ENCODE results near the gene HIVEP3. TPM values are rescaled to one million over a fixed set of nuclear protein-coding genes. Genes with fewer than 3 reads are reported as not detected.

HIVEP3 gene
- total and polyA plus RNA-seq, 3 donors from 2014 or later: 4.8 to 7.3 (median 7.2) TPM

DNA sequence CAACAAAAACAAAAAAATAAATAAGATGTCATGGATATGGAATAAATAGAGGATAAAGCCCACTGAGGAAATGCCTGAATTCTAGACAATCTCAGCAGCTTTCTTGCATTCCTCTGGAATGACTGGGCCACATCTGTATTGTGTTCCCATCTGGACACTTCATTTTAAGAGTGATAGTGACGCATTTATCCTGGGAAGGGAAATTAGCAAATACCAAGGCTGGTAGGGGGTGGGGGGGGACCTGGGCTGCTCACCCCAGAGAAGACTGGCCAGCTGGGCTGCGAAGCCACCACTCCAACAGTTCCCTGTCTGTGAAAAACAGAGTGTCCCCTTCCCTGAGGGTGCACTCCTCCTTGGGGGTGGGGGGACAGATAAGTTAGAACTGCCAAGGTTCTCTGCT, 106.3 kb downstream of the HIVEP3 start:
- Histone ChIP-seq H3K4me3 (no peak overlapping the region), H3K9me3 (no peaks in the 10 kb centered on the region), H3K36me3 (ENCODE audit: low read depth, missing control alignments) (no peaks in the 10 kb centered on the region), H3K4me1 (no peaks in the 10 kb centered on the region), H3K27ac (no peak overlapping the region), H3K27me3 (no peaks in the 10 kb centered on the region)
- 90 to 100% methylated on average over 2 of the region's 2 CpGs for WGBS, 2 donors
- intact Hi-C loops (cut with DNase I; ENCODE audit: low total_unique reads): no loop called here
- DNase-seq: no peak
- TF ChIP-seq, protein P1, sequence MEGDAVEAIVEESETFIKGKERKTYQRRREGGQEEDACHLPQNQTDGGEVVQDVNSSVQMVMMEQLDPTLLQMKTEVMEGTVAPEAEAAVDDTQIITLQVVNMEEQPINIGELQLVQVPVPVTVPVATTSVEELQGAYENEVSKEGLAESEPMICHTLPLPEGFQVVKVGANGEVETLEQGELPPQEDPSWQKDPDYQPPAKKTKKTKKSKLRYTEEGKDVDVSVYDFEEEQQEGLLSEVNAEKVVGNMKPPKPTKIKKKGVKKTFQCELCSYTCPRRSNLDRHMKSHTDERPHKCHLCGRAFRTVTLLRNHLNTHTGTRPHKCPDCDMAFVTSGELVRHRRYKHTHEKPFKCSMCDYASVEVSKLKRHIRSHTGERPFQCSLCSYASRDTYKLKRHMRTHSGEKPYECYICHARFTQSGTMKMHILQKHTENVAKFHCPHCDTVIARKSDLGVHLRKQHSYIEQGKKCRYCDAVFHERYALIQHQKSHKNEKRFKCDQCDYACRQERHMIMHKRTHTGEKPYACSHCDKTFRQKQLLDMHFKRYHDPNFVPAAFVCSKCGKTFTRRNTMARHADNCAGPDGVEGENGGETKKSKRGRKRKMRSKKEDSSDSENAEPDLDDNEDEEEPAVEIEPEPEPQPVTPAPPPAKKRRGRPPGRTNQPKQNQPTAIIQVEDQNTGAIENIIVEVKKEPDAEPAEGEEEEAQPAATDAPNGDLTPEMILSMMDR (IDR thresholded peaks at IDR 0.05): no peak
- TF ChIP-seq POLR2A (IDR thresholded peaks at IDR 0.05): no peak

DNA sequence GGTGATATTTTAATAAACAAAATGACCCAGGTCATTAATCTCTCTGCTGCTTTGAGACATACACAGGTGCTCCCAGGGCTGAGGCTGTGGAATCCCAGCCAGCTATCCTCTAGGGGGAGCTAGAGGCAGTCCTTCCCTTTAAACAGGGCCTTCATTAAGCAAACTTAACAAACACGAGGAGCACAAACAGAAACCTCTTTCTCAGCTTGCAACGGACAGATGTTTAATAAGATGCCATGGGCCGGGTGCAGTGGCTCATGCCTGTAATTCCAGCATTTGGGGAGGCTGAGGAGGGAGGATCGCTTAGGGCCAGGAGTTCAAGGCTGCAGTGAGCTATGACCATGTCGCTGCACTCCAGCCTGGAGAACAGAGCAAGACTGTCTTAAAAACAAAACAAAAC, 106.7 kb downstream of the HIVEP3 start:
- no peaks in the 10 kb centered on the region for H3K4me1 ChIP-seq
- no peaks in the 10 kb centered on the region for H3K27me3 ChIP-seq
- TF ChIP-seq, protein P1 (IDR thresholded peaks at IDR 0.05): peak; percentile 25 to 44 (median 26)
- TF ChIP-seq POLR2A (IDR thresholded peaks at IDR 0.05): no peak
- no peak overlapping the region for H3K4me3 ChIP-seq
- peak; percentile 71 for DNase-seq
- 55% methylated on average over 5 of the region's 5 CpGs for WGBS, 2 donors
- intact Hi-C loops (cut with DNase I; ENCODE audit: low total_unique reads): no loop called here
- no peak overlapping the region for H3K27ac ChIP-seq
- no peaks in the 10 kb centered on the region for H3K9me3 ChIP-seq
- H3K36me3 ChIP-seq (ENCODE audit: low read depth, missing control alignments): no peaks in the 10 kb centered on the region

GRCh38 chr1:41811051-41811795, 107.5 kb downstream of the HIVEP3 start:
- Histone ChIP-seq H3K27ac (no peak overlapping the region), H3K4me1 (no peaks in the 10 kb centered on the region), H3K27me3 (no peaks in the 10 kb centered on the region), H3K36me3 (ENCODE audit: low read depth, missing control alignments) (no peaks in the 10 kb centered on the region), H3K9me3 (no peaks in the 10 kb centered on the region), H3K4me3 (no peak overlapping the region)
- no peak for DNase-seq
- intact Hi-C loops (cut with DNase I; ENCODE audit: low total_unique reads): no loop called here
- 83 to 84% methylated on average over 7 of the region's 7 CpGs for WGBS, 2 donors
- no peak for TF ChIP-seq POLR2A (IDR thresholded peaks at IDR 0.05)
- TF ChIP-seq, protein P1 (IDR thresholded peaks at IDR 0.05): no peak

- Histone ChIP-seq H3K27ac (no peak overlapping the region), H3K27me3 (no peaks in the 10 kb centered on the region), H3K4me1 (no peaks in the 10 kb centered on the region), H3K9me3 (no peaks in the 10 kb centered on the region), H3K36me3 (ENCODE audit: low read depth, missing control alignments) (no peaks in the 10 kb centered on the region), H3K4me3 (no peak overlapping the region)
- no peak for TF ChIP-seq POLR2A (IDR thresholded peaks at IDR 0.05)
- TF ChIP-seq, protein P1 (IDR thresholded peaks at IDR 0.05): no peak
- intact Hi-C loops (cut with DNase I; ENCODE audit: low total_unique reads): no loop called here
- DNase-seq: no peak
Observed at GRCh38 chr1:41810446-41810845, 108.3 kb downstream of the HIVEP3 start.

DNA sequence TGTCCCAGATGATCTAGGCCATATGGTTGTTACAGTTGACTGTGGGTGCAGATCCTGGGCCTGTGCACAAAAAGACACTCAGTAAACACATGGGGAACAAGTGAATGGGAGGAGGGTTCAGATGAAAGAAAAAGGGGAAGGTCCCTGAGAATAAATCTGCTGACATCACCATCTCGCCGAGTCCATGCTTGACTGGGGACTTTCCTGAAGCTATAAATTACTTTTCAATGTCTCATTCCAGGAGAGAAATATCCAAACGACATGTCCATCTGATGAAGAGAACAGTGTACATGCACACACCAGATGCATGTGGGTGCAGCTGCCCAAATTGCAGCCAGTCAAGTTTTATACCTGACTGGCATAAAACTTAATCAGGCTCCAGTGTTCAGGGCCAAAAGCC, 109.0 kb downstream of the HIVEP3 start:
- no peaks in the 10 kb centered on the region for H3K4me1 ChIP-seq
- no peak for TF ChIP-seq POLR2A (IDR thresholded peaks at IDR 0.05)
- TF ChIP-seq, protein P1 (IDR thresholded peaks at IDR 0.05): no peak
- DNase-seq: no peak
- intact Hi-C loops (cut with DNase I; ENCODE audit: low total_unique reads): no loop called here
- no peaks in the 10 kb centered on the region for H3K9me3 ChIP-seq
- no peak overlapping the region for H3K27ac ChIP-seq
- H3K4me3 ChIP-seq: no peak overlapping the region
- no peaks in the 10 kb centered on the region for H3K36me3 ChIP-seq (ENCODE audit: low read depth, missing control alignments)
- WGBS, 2 donors: 68 to 82% methylated on average over 3 of the region's 3 CpGs
- H3K27me3 ChIP-seq: no peaks in the 10 kb centered on the region
